GM18505 (cell line): Measurements from ENCODE around the gene NBEA.
"Not testable (repeated sequence)": the region's sequence is repeated elsewhere in the genome, so short reads cannot be mapped to it uniquely, and the experiment has no call there.

Experiments used
- ATAC-seq: cut with Tn5 transposase; IDR thresholded peaks from one replicate; pipeline ENCODE4 v1.9.1; 2021; ENCODE audit not compliant: unreplicated experiment
- POLR2A ChIP-seq: IDR thresholded peaks from 4 replicates; pipeline ENCODE4 v1.6.1; 2011; ENCODE audit warnings: borderline replicate concordance; ENCODE audit not compliant: insufficient read depth, insufficient read length; ENCODE audit errors: extremely low read depth

Gene NBEA

GRCh38 chr13:34970961-34971360 lies 28.9 kb downstream of the NBEA start:
- ATAC-seq: no peak
- TF ChIP-seq POLR2A: no peak

GRCh38 chr13:34971473-34971872 lies 29.4 kb downstream of the NBEA start:
- no peak for TF ChIP-seq POLR2A
- ATAC-seq: no peak

- ATAC-seq: not testable (repeated sequence)
Measured at GRCh38 chr13:34985199-34985598, 43.1 kb downstream of the NBEA start.

GRCh38 chr13:34988330-34988791 lies 46.3 kb downstream of the NBEA start:
- no peak for TF ChIP-seq POLR2A
- no peak for ATAC-seq

DNA sequence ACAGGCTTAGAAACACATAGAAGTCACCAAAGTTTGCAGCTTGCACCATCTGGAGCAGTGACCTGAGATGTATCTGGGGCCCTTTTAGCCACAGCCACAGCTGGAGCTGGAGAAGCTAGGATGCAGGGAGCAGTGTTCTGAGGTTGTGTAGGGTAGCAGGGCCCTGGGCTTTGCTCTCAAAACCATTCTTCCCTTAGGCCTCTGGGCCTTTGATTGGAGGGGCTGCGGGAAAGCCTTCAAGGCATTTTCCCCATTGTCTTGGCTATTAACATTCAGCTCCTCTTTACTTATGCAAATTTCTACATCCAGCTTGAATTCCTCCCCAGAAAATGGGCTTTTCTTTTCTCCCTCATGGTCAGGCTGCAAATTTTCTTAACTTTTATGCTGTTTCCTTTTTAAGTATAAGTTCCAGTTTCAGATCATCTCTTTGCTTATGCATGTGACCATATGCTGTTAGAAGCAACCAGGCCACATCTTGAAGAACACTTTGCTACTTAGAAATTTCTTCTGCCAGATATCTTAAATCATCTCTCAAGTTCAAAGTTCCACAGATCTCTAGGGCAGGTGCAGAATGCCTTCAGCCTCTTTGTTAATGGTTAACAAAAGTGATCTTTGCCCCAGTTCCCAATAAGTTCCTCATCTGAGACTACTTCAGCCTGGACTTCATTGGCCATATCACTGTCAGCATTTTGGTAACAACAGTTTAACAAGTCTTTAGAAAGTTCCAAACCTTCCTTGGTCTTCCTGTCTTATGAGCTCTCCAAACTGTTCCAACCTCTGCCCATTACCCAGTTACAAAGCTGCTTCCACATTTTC lies 48.5 kb downstream of the NBEA start:
- ATAC-seq: no peak

GRCh38 chr13:34993470-34993869 lies 51.4 kb downstream of the NBEA start:
- no peak for ATAC-seq
- no peak for TF ChIP-seq POLR2A

More for the DNA sequence above, 48.5 kb downstream of the NBEA start:
- TF ChIP-seq POLR2A: no peak

DNA sequence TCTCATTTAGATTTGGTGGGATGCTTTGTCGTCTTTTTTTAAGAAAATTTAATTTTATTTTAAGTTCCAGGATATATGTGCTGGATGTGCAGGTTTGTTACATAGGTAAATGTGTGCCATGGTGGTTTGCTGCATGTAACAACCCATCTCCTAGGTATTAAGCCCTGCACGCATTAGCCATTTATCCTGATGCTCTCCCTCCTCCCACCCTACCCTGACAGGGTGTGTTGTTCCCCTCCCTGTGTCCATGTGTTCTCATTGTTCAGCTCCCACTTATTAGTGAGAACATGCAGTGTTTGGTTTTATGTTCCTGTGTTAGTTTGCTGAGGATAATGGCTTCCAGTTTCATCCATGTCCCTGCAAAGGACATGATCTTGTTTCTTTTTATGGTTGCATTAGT lies 61.7 kb downstream of the NBEA start:
- not testable (repeated sequence) for ATAC-seq

DNA sequence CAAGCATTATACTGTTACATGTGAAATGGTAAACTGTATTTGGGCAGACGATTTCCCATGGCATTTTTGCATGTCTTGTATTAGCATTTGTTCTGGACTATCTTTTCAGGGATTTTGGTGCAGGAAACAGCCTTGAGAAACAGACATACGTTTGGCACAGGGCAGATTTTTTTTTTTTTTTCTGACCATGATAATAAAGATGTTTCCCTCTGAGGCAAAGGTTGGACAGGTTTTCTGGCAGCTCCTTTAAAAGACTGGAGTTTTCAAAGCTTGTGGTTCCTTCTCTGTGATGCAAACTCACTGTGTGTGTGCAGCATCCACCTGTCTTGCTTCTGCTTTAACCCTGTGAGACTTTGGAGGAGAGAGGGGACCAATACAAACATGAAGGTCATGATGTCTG lies 63.0 kb downstream of the NBEA start:
- ATAC-seq: no peak
- no peak for TF ChIP-seq POLR2A

DNA sequence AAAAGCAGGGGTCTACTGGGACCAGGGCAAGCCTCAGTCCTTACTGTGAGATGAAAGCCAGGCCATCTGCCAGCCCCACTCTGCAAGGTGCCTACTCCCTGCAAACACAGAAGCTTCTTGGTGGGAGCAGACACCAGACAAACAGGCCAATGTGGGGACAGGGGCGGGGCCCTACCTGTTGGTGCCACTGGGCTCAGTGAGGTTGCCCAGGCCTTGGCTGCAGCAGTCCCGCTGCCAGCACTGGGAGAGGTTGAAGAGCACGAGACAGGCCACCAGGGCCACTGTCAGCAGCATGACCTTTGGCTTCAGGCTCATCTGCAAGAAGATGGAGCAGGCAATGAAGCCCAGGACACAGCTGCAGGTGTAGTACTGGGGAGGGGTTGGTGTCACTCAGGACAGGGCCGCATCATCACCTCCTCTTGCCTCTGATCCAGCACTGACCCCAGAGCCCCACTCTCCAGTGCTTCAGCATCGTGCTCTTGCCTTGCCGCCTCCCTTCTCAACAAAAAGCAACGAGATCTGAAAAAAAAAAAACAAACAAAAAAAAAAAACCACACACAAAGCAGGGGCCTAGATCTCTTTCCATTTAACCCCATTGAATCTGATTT lies 72.6 kb downstream of the NBEA start:
- TF ChIP-seq POLR2A: no peak
- no peak for ATAC-seq

DNA sequence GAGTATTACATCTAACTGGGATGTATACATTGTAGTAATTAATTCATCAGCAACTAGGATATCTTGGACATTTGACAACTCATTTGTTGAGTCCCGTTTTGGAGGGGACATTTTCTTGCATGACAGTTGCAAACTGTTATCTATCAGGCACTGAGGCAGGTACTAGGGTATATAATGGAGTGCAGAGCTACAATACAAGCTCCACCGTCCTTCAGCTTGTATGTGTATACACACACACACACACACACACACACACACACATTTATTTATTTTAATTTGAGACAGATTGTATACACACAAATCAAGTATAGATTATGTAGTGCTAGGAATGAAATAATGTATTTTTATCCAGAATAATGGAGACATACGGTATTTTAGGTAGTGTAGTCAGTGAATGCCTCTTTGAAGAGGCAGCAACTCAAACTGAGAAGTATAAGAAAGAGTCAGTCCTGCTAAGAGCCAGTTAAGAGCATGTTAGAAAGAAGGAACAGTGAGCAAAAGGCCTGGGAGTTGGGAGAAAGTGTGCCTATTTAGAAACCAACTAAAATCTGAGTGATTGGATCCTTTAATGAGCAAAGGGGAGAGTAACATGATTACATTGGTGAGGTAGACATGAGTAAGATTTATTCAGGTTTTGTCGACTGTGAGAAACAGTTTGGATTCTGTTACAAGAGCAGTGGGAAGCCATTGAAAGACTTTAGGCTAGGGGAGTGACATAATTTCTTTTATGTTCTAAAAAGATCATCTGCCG lies 74.5 kb downstream of the NBEA start:
- no peak for ATAC-seq
- no peak for TF ChIP-seq POLR2A

GRCh38 chr13:35025314-35025713 lies 83.2 kb downstream of the NBEA start:
- no peak for ATAC-seq
- TF ChIP-seq POLR2A: no peak

DNA sequence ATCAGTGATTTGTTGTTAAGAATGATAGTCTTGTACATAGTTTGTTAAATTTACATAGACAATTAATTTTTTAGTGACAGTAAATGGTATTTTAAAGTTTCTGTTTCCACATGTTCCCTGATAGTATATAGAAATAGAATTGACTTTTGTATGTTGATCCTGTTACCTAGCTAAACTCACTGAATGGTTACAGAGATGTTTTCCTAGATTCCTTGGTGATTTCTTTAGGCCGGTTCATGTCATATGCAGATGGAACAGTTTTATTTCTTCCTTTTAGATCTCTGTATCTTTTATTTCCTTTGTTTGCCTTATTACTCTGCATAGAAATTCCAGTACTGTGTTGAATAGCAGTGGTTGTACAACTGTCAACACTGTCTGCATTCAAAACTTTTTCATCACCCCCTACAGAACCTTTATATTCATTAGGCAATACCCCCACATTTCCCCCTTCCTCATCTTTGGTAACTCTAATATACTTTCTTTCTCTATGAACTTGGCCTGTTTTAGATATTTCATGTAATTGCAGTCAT lies 86.3 kb downstream of the NBEA start:
- no peak for ATAC-seq

GRCh38 chr13:35039012-35039411 lies 96.9 kb downstream of the NBEA start:
- no peak for TF ChIP-seq POLR2A
- no peak for ATAC-seq

More for the DNA sequence above, 86.3 kb downstream of the NBEA start:
- no peak for TF ChIP-seq POLR2A

GRCh38 chr13:35046587-35046986 lies 104.5 kb downstream of the NBEA start:
- no peak for TF ChIP-seq POLR2A
- ATAC-seq: no peak

DNA sequence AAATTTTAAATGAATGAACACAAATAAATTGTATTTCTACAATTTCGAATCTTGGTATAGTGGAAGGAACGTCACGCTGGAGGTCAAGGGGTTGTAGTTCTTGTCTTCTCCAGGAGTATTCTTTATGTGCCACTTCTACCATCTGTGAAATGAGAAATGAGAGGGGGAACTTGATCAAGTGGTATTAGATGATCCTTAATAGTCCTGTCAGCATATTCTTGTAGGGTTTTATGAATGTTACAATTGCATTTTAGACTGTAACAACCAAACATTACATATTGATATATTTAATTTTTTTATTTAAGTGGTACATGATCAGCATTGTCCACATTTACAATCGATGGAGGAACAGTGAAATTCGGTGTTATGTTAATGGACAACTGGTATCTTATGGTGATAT lies 113.6 kb downstream of the NBEA start:
- no peak for TF ChIP-seq POLR2A
- no peak for ATAC-seq
